Measurements from ENCODE around the gene RER1.

- TF ChIP-seq, protein P1, sequence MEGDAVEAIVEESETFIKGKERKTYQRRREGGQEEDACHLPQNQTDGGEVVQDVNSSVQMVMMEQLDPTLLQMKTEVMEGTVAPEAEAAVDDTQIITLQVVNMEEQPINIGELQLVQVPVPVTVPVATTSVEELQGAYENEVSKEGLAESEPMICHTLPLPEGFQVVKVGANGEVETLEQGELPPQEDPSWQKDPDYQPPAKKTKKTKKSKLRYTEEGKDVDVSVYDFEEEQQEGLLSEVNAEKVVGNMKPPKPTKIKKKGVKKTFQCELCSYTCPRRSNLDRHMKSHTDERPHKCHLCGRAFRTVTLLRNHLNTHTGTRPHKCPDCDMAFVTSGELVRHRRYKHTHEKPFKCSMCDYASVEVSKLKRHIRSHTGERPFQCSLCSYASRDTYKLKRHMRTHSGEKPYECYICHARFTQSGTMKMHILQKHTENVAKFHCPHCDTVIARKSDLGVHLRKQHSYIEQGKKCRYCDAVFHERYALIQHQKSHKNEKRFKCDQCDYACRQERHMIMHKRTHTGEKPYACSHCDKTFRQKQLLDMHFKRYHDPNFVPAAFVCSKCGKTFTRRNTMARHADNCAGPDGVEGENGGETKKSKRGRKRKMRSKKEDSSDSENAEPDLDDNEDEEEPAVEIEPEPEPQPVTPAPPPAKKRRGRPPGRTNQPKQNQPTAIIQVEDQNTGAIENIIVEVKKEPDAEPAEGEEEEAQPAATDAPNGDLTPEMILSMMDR (IDR thresholded peaks at IDR 0.05; ENCODE audit: poor library complexity, severe bottlenecking) = no peak
- TF ChIP-seq EZH2 (IDR thresholded peaks at IDR 0.05; ENCODE audit: borderline replicate concordance, insufficient read depth, low read length, poor library complexity, severe bottlenecking) (no peak), TAF1 (IDR thresholded peaks at IDR 0.05; ENCODE audit: low read depth) (no peak), EP300 (conservative IDR thresholded peaks at IDR 0.05; ENCODE audit: poor library complexity, severe bottlenecking) (no peak), POLR2AphosphoS5 (IDR thresholded peaks at IDR 0.05) (no peak), REST (IDR thresholded peaks at IDR 0.05; ENCODE audit: borderline replicate concordance) (no peak), MXI1 (conservative IDR thresholded peaks at IDR 0.05; ENCODE audit: poor library complexity, severe bottlenecking) (no peak)
These were observed 46.2 kb upstream of the RER1 start for GRCh38 chr1:2345297-2346075.
